ENCODE data around the gene PTPRT. TPM values are rescaled to one million over a fixed set of nuclear protein-coding genes. Genes with fewer than 3 reads are reported as not detected.

PTPRT gene
- total RNA-seq, 1 experiment from 2014 or later: not detected

- DNase-seq (ENCODE audit: low read depth, low spot score): no peak
- CTCF ChIA-PET: no interaction called here
- no peak for ATAC-seq
These were observed 149.3 kb downstream of the PTPRT start for GRCh38 chr20:43040427-43040826.

GRCh38 chr20:43037605-43038309 lies 151.9 kb downstream of the PTPRT start:
- in situ Hi-C loops (cut with HindIII; ENCODE audit: low pct_unique_long_range_greater_than_20kb, low sequenced_read_pairs): no loop called here
- intact Hi-C loops (cut with micrococcal nuclease; ENCODE audit: unreplicated experiment): no loop called here
- no peak for ATAC-seq

More at GRCh38 chr20:43040427-43040826, 149.3 kb downstream of the PTPRT start:
- in situ Hi-C loops (cut with HindIII; ENCODE audit: low pct_unique_long_range_greater_than_20kb, low sequenced_read_pairs) (no loop called here), intact Hi-C loops (cut with micrococcal nuclease; ENCODE audit: unreplicated experiment) (no loop called here)
- no peak overlapping the region for H3K27ac ChIP-seq (ENCODE audit: low read length)
- H3K4me1 ChIP-seq (ENCODE audit: control insufficient read depth, insufficient read depth, low read length): no peaks in the 10 kb centered on the region
- no TSS peak for BruUV-seq (replicated peaks)
- no peaks in the 10 kb centered on the region; the same call in 1 of the 2 replicates for H3K27me3 ChIP-seq (ENCODE audit: control insufficient read depth, insufficient read depth, low read length)
- H3K4me3 ChIP-seq (ENCODE audit: low read depth in 2 of 2, low read length in 2 of 2): no peak overlapping the region
- TF ChIP-seq POLR2AphosphoS5 (IDR thresholded peaks at IDR 0.05; ENCODE audit: low read depth, low read length): no peak
- no peak for TF ChIP-seq TCF7L2 (IDR thresholded peaks at IDR 0.05; ENCODE audit: low read depth, low read length)
- no peak for TF ChIP-seq SIN3A (IDR thresholded peaks at IDR 0.05; ENCODE audit: borderline replicate concordance, insufficient read depth, low read depth, low read length)
- TF ChIP-seq REST (IDR thresholded peaks at IDR 0.05; ENCODE audit: insufficient read depth in 1 of 2, low read depth in 2 of 2, low read length in 1 of 2): peak; percentile 80 to 84
- no peak for TF ChIP-seq CTCF (IDR thresholded peaks at IDR 0.05)
- POLR2A ChIA-PET: no interaction called here
- no peaks in the 10 kb centered on the region for H3K9me3 ChIP-seq (ENCODE audit: control insufficient read depth, insufficient read depth, low read depth, low read length)
- no peaks in the 10 kb centered on the region for H3K36me3 ChIP-seq (ENCODE audit: control insufficient read depth, insufficient read depth, low read length)

More at GRCh38 chr20:43037605-43038309, 151.9 kb downstream of the PTPRT start:
- BruUV-seq (replicated peaks): no TSS peak
- POLR2A ChIA-PET: no interaction called here
- Histone ChIP-seq H3K27me3 (ENCODE audit: control insufficient read depth, insufficient read depth, low read length) (no peaks in the 10 kb centered on the region), H3K4me3 (ENCODE audit: low read depth in 2 of 2, low read length in 2 of 2) (no peak overlapping the region), H3K9me3 (ENCODE audit: control insufficient read depth, insufficient read depth, low read depth, low read length) (no peaks in the 10 kb centered on the region), H3K4me1 (ENCODE audit: control insufficient read depth, insufficient read depth, low read length) (no peaks in the 10 kb centered on the region), H3K27ac (ENCODE audit: low read length) (no peak overlapping the region), H3K36me3 (ENCODE audit: control insufficient read depth, insufficient read depth, low read length) (no peaks in the 10 kb centered on the region)
- DNase-seq (ENCODE audit: low read depth, low spot score): no peak
- CTCF ChIA-PET: no interaction called here
- TF ChIP-seq TCF7L2 (IDR thresholded peaks at IDR 0.05; ENCODE audit: low read depth, low read length): no peak
- TF ChIP-seq REST (IDR thresholded peaks at IDR 0.05; ENCODE audit: insufficient read depth in 1 of 2, low read depth in 2 of 2, low read length in 1 of 2): no peak
- TF ChIP-seq SIN3A (IDR thresholded peaks at IDR 0.05; ENCODE audit: borderline replicate concordance, insufficient read depth, low read depth, low read length): no peak

All from Panc1 (cell line).